ENCODE measurements around the gene PTP4A1. TPM values are rescaled to one million over a fixed set of nuclear protein-coding genes. Genes with fewer than 3 reads are reported as not detected.

The PTP4A1 gene
- total RNA-seq, 6 experiments from 2014 or later, result 147 to 342 (median 225) TPM

DNA sequence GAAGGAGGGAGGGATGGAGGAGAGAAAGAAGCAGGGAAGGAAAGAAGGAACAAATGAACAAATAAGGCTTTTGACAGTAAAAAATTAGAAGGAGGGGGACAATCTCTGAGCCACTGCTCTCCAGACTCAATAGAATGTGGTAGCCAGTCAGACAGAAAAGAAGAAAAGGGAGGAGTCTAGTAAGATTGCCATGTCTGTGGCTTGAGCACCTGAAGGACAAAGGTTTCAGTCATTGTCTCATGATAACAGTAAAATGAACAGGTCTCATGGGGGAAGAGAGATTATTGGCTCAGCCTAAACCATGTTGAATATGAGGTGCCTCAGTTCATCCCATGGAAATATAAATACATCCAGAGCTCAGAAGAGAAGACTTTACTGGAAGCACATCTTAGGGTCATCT lies 14.0 kb upstream of the PTP4A1 start:
- H3K36me3 ChIP-seq, result no peaks in the 10 kb centered on the region
- intact Hi-C loops (cut with DNase I), result no loop called here
- TF ChIP-seq CTCF (IDR thresholded peaks at IDR 0.05) (no peak), POLR2A (IDR thresholded peaks at IDR 0.05) (no peak)
- H3K27ac ChIP-seq, result no peak overlapping the region
- H3K4me3 ChIP-seq, result no peak overlapping the region
- ATAC-seq (no peak), DNase-seq (no peak)
- no peaks in the 10 kb centered on the region for H3K9me3 ChIP-seq
- no peaks in the 10 kb centered on the region for H3K27me3 ChIP-seq
- H3K4me1 ChIP-seq, result peaks cover 0 to 15% (median 6%) of the 10 kb centered on the region in 4 donors

- TF ChIP-seq CTCF (IDR thresholded peaks at IDR 0.05) (no peak), POLR2A (IDR thresholded peaks at IDR 0.05) (no peak)
- Histone ChIP-seq H3K4me3 (no peak overlapping the region), H3K9me3 (no peaks in the 10 kb centered on the region), H3K27me3 (no peaks in the 10 kb centered on the region), H3K4me1 (peaks cover 0 to 17% (median 8%) of the 10 kb centered on the region in 4 donors), H3K36me3 (no peaks in the 10 kb centered on the region), H3K27ac (peak overlapping the region; percentile 17 to 100 (median 36))
- ATAC-seq (peak; percentile 8 to 25 (median 24)), DNase-seq (no peak)
- intact Hi-C loops (cut with DNase I), result no loop called here
- WGBS (ENCODE audit: insufficient coverage, low coverage, low lambda C conversion rate, missing lambda C conversion rate), result 21% methylated on average over 1 of the region's 1 CpG
Measured at GRCh38 chr6:63560801-63561287, 11.4 kb upstream of the PTP4A1 start.

GRCh38 chr6:63561288-63561687 lies 11.0 kb upstream of the PTP4A1 start:
- DNase-seq, result no peak
- H3K9me3 ChIP-seq, result no peaks in the 10 kb centered on the region
- intact Hi-C loops (cut with DNase I), result no loop called here
- no peaks in the 10 kb centered on the region for H3K36me3 ChIP-seq
- H3K27ac ChIP-seq, result peak overlapping the region in 2 of 3 donors; percentile 17 to 100
- WGBS (ENCODE audit: insufficient coverage, low coverage, low lambda C conversion rate, missing lambda C conversion rate), result 21% methylated on average over 2 of the region's 2 CpGs
- TF ChIP-seq CTCF (IDR thresholded peaks at IDR 0.05) (no peak), POLR2A (IDR thresholded peaks at IDR 0.05) (no peak)
- H3K4me1 ChIP-seq, result peaks cover 0 to 22% (median 10%) of the 10 kb centered on the region in 4 donors
- peak in 1 of 4 donors; percentile 2 for ATAC-seq
- H3K27me3 ChIP-seq, result no peaks in the 10 kb centered on the region
- H3K4me3 ChIP-seq, result no peak overlapping the region

- Histone ChIP-seq H3K9me3 (no peaks in the 10 kb centered on the region), H3K27me3 (no peaks in the 10 kb centered on the region), H3K4me1 (peaks cover 0 to 25% (median 12%) of the 10 kb centered on the region in 4 donors), H3K4me3 (no peak overlapping the region), H3K27ac (peak overlapping the region in 2 of 3 donors; percentile 95 to 100), H3K36me3 (peaks cover 0 to 3% (median 0%) of the 10 kb centered on the region in 4 donors)
- 53% methylated on average over 1 of the region's 1 CpG for WGBS (ENCODE audit: insufficient coverage, low coverage, low lambda C conversion rate, missing lambda C conversion rate)
- intact Hi-C loops (cut with DNase I), result no loop called here
- ATAC-seq, result no peak
- DNase-seq, result no peak
- TF ChIP-seq POLR2A (IDR thresholded peaks at IDR 0.05), result no peak
- no peak for TF ChIP-seq CTCF (IDR thresholded peaks at IDR 0.05)
Measured at GRCh38 chr6:63563235-63563634, 9.0 kb upstream of the PTP4A1 start.
